Measurements from ENCODE around the gene GREM1.

- TF ChIP-seq CTCF (IDR thresholded peaks at IDR 0.05) (no peak), POLR2A (IDR thresholded peaks at IDR 0.05) (no peak)
These were observed 13.3 kb upstream of the GREM1 start for GRCh38 chr15:32704395-32704981.

All from thyroid gland (tissue), 4 donors.